NCI-H2171 treated with DMSO at 0.1 percent for 48 hours (cell line): Measurements from ENCODE around the gene TMEM131L.

Experiments used
- DNase-seq: peaks from one replicate; lab custom pipeline; 2025; lab: John Stamatoyannopoulos, UW

Gene TMEM131L

GRCh38 chr4:153616006-153616555 is 149.9 kb downstream of the TMEM131L start:
- no peak for DNase-seq

- DNase-seq, result no peak
Measured at GRCh38 chr4:153618833-153619232, 152.7 kb downstream of the TMEM131L start.

GRCh38 chr4:153619811-153620210 is 153.7 kb downstream of the TMEM131L start:
- DNase-seq, result no peak

- DNase-seq, result no peak
Measured at GRCh38 chr4:153620352-153620751, 154.2 kb downstream of the TMEM131L start.

DNA sequence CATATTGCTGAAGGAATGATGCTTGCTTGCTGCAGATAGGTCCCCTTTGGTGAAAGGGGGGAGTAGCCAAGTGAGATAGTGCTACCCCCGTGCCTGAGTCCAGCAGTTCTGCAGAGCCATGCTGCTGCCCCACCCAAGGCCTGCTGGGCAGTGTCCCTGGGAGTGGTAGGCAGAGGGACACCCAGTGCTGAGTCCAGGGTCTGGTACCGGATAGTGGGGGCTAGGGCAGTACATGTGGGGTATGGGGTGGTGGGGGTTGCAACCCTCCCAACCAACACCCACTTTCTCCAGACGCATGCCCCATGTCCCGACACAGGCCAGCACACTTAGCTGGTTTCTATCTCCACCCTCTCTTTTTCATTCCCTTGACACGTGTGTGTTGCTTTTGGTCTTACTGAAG is 155.9 kb downstream of the TMEM131L start:
- DNase-seq, result no peak

DNA sequence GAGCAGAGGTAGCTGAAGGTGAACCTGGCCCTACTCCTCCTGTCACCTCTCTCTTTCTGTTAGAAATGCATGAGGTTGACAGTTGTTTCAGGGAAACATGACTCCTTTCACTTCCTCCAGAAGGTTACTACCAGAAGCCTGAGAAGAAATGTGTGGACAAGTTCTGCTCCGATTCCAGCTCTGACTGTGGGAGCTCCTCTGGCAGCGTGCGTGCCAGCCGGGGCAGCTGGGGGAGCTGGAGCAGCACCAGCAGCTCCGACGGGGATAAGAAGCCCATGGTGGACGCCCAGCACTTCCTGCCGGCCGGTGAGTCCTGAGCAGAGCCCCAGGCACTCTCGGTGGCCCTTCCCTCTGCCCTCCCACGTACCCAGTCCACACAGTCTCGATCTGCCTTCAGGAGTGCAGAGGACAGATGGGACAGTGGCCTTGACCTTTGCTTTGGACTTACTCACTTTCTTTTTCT is 156.6 kb downstream of the TMEM131L start:
- no peak for DNase-seq

GRCh38 chr4:153623491-153623890 is 157.3 kb downstream of the TMEM131L start:
- no peak for DNase-seq

DNA sequence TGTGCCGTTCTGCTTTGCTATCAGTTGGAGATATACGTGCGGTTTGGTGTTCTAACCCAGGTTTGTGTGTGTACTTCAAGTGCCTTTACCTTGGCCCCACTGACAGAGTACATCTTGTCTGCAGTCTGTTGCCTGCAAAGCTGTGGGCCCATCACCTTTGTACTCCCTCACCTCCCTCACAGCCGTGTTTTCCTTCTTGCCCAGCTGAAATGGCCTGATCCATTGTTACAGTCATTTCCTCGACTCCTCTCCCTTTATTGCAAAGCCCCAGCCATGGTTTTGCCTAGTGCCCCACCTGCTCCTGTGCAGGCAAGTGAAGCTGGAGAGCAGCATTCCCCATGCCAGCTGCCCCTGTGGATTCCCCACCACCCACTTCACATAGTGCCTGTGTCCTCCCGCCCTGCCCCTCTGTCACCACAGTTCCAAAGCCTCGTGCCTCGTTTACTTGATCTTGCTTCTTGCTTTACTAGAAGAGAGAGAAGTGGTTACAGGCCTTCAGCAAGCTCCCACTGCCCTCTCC is 162.7 kb downstream of the TMEM131L start:
- no peak for DNase-seq

- no peak for DNase-seq
Measured at GRCh38 chr4:153629776-153630175, 163.6 kb downstream of the TMEM131L start.

DNA sequence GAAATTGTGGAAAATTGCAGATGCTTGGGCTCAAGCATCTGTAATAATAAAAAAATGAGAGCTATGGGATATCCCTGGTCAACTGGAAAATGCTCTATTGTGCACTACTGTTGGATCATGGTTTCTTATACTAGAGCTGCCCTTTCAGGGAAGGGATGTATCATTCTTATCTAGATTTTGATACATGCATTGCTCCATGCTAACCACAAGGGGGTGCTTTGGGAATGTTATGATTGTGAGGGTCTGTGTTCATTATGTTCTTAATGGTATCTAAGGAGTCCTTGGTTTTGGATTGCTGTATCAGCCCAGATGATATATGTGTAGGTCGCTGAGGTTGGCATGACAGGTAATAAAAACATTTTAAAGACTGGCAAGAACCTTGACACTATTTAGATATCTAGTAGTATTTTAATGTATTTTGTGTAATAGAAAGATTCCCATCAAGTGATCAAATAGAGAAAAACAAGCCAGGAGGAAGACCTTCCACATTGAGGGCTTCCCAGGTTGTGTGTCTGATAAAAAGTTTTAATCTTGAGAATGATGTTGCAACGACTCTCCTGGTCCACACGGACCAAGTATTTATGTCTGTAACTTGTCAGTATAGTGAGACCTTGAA is 168.7 kb downstream of the TMEM131L start:
- DNase-seq, result no peak

DNA sequence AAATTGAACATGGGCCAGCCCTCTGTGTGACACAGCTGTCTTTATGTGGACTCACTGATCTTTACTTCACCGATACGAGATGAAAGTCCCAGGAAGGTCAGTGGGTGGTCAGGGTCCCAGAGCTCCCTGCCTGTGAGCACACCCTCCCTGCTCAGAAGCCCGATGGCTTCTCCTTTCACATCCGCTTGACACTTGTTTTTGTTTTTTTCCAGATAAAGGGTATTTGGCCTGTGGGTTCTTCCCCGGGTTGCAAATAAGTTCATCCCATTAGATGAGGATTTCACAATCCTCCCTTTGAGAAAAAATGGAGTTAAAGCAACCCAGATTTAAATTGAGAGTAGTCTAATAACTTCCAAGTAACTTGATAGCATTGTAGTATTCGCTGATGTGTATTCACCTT is 169.7 kb downstream of the TMEM131L start:
- no peak for DNase-seq

DNA sequence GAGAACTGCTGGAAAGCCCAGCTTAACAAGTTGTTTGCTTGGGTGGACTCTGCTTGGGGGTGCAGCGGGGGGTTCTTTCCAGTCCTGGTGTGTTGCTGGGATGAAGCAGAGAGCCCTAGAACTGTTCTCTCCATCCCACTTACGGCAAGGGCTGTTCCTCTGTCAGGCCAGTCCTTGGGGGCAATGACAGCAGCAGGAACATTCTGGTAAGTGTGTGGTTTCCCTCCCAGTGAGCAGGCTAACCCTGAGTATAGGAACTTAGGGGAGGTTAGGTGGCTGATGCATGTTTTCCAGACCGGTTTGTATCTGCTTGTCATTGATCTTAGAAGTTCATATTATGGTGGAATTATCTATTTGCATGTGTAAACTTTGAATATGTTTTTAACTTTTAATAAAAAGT is 171.0 kb downstream of the TMEM131L start:
- no peak for DNase-seq

DNA sequence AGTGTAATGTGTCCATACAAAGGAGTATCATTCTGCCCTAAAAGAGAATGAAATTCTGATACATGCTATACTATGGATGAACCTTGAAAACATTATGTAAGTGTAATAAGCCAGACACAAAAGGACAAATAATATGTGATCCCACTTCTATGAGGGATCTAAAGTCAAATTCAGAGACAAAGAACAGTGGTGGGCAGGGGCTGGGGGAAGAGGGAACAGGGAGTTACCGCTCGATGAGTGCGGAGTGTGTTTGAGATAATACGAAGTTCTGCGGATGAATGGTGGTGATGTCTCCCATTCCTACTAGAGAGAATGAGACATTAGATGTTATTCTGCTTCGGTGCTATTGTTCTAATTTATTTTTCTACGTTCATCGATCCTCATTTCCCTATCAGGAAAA is 171.9 kb downstream of the TMEM131L start:
- no peak for DNase-seq

GRCh38 chr4:153638999-153639398 is 172.8 kb downstream of the TMEM131L start:
- DNase-seq, result no peak

DNA sequence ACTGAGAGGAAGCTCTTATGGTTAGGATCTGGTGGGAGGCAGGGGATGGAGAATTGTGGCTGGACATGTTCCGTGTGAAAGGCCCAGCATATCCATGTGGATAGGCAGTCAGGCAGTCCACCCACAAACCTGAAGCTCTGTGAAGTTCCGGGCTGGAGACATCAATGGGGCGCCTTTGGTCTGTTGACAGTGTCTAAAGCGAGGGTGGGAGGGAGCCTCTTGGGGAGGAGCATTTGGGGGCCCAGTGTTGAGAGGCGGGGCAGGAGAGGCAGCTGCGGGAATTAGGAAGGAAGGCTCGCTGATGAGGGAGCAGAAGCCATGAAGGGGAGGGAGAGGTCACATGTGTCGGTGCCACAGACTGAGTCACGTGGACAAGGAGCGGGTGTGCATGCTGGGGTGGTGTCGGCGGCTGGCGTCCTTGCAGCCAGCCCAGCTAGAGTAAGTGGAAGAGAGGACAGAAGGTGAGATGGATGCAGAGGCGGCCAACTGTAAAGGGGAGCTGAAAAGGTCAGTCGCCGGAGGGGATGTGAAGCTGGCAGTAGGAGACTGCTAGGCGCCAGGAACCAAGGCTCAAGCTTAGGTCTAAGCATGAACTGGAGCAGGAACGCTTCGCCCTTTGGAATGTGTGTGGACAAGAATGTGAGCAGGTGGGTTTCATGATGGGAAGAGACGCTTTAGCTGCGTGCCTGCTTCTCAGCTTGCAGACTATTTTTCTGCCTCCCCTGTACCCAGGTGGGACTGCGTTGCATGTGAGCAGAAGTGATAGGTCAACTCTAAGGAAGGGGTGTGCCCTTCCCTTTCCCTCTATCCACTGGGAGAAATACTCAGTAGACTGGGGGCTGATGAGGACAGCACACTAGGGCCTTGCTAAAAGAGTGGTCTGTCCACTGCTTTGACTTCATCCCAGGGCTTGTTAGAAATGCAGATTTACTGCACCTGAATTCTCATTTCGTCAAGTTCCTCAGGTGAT is 174.0 kb downstream of the TMEM131L start:
- DNase-seq, result no peak

- no peak for DNase-seq
Measured at GRCh38 chr4:153641532-153641931, 175.4 kb downstream of the TMEM131L start.

GRCh38 chr4:153643406-153644383 is 177.5 kb downstream of the TMEM131L start:
- peak; percentile 69 for DNase-seq

- no peak for DNase-seq
Measured at GRCh38 chr4:153645183-153645582, 179.0 kb downstream of the TMEM131L start.

GRCh38 chr4:153646261-153646660 is 180.1 kb downstream of the TMEM131L start:
- DNase-seq, result no peak

DNA sequence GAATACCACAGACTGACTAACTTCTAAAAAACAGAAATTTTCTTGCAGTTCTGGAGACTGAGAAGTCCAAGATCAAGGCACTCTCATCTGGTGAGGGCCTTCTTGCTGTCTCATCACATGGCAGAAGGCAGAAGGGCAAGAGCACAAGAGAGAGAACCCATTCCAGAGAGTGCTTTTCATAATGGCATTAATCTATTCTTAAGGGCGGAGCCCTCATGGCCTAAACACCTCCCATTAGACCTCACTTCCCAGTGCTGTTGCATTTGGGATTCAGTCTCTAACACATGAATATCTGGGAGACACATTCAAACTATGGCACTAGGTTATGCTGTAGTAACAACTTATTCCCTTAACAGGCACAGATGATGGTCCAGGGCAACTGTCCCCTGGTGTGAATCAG is 180.8 kb downstream of the TMEM131L start:
- no peak for DNase-seq

GRCh38 chr4:153647975-153648374 is 181.8 kb downstream of the TMEM131L start:
- DNase-seq, result no peak
